T-helper 1 cell (primary cell): Measurements from ENCODE around the gene C22orf23.

Source experiments
- DNase-seq, 5 donors: peaks; one replicate each; pipeline ENCODE4 v3.0.0-alpha.2; 2012 to 2020
- total RNA-seq, 4 donors: gene quantifications; one replicate each; lab custom pipeline; 2026; lab: John Stamatoyannopoulos, UW

The C22orf23 gene
- 0 to 0.47 (median 0.15) reads per million in 4 donors for total RNA-seq

GRCh38 chr22:37953437-37954179, at the start of gene C22orf23, which contains the start of gene POLR2F:
C22orf23 (minus strand) TSS chr22:37953601; CDS start chr22:37953149, 452 bp downstream.
POLR2F (plus strand) TSS chr22:37953699; CDS start chr22:37953788, 89 bp downstream.
- peak; percentile 94 to 98 (median 95) for DNase-seq

DNA sequence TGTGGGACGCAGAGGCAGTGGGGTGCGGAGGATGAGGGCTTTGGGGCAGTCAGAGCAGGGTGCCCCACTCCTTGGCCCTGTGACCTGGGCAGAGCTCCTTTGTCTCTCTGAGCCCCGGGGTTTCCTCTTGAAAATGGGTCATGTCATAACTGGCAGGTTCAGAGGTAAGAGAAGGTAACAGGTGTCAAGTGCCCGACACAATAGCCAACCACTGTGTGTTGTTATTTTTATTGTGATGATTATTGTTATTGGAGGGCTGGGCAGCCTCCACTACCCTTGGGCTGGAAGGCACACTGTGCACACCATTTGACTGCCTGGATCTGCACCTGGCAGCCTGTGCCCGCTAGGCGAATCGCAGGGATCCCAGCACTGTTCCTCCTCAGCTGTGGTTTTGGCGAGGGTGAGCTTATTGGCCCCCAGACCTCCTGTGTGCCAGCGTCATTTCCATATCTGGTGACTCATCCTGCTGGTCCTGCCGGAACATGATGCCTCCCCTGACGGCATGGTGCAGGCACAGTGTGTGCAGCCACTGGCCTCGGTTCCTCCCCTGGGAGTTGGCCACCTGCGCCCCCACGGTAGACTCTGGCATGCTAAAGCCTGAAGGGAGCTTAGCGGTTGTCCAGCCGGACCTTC, 46.4 kb upstream of the C22orf23 start:
- DNase-seq, result no peak

GRCh38 chr22:37999236-37999635, 45.8 kb upstream of the C22orf23 start:
- no peak for DNase-seq

GRCh38 chr22:37998543-37998942, 45.1 kb upstream of the C22orf23 start:
- DNase-seq, result no peak

GRCh38 chr22:37996515-37997246, 43.3 kb upstream of the C22orf23 start:
- DNase-seq, result no peak

GRCh38 chr22:37996079-37996478, 42.7 kb upstream of the C22orf23 start:
- DNase-seq, result no peak

DNA sequence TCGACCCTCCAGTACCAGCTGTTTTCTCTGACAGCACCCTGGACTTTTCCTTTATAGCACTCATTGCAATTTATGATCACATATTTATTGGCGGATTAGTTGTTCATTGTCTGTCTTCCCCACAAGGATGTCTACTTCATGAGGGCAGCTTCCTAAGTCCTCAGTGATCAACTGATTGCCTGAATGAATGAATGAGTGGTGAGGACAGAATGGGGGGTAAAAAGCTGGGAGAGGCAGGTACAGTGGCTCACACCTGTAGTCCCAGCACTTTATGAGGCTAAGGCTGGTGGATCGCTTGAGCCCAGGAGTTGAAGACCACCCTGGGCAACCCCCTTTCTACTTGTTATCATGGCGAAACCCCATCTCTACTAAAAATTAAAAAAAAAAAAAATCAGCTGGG, 42.1 kb upstream of the C22orf23 start:
- DNase-seq, result no peak

DNA sequence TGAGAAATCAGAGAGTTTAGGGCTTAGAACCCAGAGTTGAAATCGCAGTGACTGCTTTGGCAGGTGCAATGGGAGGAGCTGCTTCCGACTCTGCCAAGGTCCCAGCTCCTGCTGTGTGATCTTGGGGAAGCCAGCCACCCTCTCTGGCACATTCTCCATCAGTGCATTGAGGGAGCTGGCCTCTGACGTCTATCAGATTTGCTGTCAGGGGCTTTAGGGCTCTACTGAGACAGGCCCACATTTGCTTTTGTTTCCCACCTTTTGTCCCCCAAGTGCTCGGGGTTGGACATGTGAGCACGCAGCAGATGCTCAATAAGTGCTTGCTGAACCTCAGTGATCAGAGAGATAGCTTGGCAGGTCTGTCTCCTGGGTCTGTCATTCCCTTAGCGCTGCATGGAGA, 41.6 kb upstream of the C22orf23 start:
- DNase-seq, result no peak

DNA sequence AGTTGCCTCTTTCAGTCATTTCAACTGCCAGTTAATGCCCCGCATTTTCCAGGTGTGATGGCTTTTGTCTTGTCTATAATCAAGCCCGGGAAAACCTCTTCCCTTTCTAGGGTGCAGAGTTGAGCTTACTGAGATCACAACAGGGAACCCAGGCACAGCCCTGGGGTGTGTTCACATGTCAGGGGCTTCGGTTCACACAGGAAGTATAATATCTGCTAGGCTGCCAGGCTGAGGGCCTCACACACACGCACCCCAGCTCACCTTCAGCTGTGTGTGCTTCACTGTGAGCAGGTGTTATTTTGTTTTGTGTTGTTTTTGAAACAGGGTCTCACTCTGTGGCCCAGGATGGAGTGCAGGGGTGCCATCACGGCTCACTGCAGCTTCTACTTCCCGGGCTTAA, 40.6 kb upstream of the C22orf23 start:
- DNase-seq, result no peak

- DNase-seq, result no peak
These were observed 38.5 kb upstream of the C22orf23 start for GRCh38 chr22:37991731-37992442.

- no peak for DNase-seq
These were observed 37.5 kb upstream of the C22orf23 start for GRCh38 chr22:37990862-37991261.

GRCh38 chr22:37990301-37990700, 36.9 kb upstream of the C22orf23 start:
- no peak for DNase-seq

- no peak for DNase-seq
These were observed 36.0 kb upstream of the C22orf23 start for GRCh38 chr22:37989146-37990045.

GRCh38 chr22:37986371-37986770, 33.0 kb upstream of the C22orf23 start:
- DNase-seq, result no peak

GRCh38 chr22:37985751-37986281, 32.4 kb upstream of the C22orf23 start:
- DNase-seq, result no peak

GRCh38 chr22:37985050-37985585, 31.7 kb upstream of the C22orf23 start:
- DNase-seq, result no peak

DNA sequence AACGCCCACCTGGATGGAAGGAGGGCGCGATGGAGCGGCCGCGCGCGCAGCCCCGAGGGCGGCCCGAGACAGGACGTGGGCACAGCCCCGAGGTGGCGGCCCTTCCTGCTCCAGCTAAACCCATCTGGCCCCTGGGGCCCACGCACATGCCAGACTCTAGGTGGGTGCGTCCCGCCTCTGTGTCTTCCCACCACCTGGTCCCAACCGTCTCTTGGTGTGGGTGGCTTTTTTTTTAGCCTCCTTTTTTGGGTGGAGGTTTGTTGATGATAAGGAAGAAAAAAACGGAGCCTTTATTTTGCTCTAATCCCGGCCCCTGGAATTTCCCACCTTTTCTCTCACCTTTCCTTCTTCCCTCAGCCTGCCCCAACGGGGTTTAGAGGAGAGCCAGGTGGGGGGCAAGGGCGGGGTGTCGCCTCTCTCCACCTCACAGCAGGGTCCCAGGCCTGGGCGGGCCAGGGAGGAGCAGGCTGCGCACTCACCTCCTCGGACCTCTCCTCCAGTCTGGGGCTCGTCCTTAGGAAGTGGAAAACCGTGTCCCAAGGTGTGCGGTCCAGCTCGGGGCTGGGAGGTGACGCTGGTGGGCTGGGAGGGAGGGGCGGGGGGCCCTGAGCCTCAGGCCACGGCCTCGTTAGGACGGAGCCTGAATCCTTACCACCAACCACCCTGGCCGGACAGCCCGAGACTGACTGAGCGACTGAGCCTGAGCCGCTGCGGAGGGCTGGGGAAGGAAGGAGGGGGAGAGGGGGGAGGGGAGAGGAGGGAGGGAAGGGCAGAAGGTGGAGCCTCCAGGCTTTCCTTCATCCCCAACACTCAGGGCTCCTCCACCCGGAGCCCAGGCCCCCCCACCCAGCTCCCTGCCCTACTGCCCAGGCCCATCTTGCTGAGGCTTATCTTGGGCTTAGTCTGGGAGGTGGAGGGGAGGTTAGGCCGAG, 30.7 kb upstream of the C22orf23 start, which contains the start of gene SOX10:
Gene SOX10, minus strand, starts transcription at position 696 of the 932 bp plus-strand sequence. CDS start 771 bp downstream, outside the sequence.
- no peak for DNase-seq

DNA sequence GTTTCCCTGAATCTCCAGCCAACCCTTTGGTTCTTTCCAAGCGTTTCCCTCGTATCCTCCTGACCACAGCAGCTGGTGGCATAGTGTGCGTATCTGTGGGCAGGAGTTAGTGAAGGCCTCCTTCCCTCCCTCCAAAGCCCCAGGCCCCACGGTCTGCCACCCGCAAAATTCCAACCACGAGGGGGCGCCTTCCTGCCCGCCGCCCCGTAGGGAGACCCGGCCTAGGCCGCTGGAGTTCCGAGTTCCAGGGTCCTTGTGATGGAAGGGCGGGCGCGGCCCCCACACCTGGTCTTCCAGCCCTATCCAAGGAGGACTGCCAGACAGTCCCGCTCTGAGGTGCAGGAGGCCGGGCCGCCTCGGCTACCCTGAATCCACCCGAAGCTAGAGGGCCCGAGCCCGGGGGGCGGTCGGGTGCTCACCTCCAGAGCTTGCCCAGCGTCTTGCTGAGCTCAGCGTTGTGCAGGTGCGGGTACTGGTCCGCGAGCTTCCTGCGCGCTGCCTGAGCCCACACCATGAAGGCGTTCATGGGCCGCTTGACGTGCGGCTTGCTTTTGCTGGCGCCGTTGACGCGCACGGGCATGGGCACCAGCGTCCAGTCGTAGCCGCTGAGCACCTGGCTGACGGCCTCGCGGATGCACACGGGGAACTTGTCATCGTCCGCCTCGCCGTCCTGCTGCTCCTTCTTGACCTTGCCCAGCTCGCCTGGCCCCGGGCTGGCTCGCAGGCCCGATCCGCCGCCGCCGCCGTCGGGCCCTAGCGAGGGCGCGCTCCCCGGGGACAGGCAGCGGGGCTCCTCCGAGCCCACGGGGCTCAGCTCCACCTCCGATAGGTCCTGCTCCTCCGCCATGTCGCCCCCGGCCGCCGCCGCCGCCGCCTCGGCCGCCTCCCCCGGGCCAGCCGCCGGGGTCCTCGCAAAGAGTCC, 29.8 kb upstream of the C22orf23 start:
- DNase-seq, result no peak
